Right lobe of liver (tissue), 6 donors: ENCODE results near the gene EXOC3. TPM values are rescaled to one million over a fixed set of nuclear protein-coding genes. Genes with fewer than 3 reads are reported as not detected.

Source experiments
- ATAC-seq, 4 donors: fragments of 200-7000 bp; cut with Tn5 transposase; one replicate each; pipeline ENCODE4 v1.9.1; 2020; ENCODE audit warnings: mild to moderate bottlenecking in 4 of 4, moderate library complexity in 4 of 4
- DNase-seq, 3 donors: peaks; one replicate each; pipeline ENCODE4 v3.0.0-alpha.2; 2020
- H3K27ac ChIP-seq, 3 donors: fragments of 200-600 bp; one replicate each; pipeline ENCODE4 v1.8.0; 2022
- H3K27me3 ChIP-seq, 2 donors: fragments of 200-600 bp; one replicate each; pipeline ENCODE4 v1.8.0; 2022
- H3K36me3 ChIP-seq, 4 donors: fragments of 200-600 bp; sonication (generic) in 1 of 4; one replicate each; pipeline versions ENCODE4 v1.5.1 to v1.8.0; 2017 to 2022; ENCODE audit warnings: control low read depth in 1 of 4
- H3K4me1 ChIP-seq, 4 donors: fragments of 200-600 bp; sonication (generic) in 1 of 4; one replicate each; pipeline versions ENCODE4 v1.5.1 to v1.8.0; 2017 to 2022; ENCODE audit warnings: control low read depth in 1 of 4
- H3K4me3 ChIP-seq, 3 donors: fragments of 200-600 bp; one replicate each; pipeline ENCODE4 v1.8.0; 2022
- H3K9me3 ChIP-seq, 4 donors: fragments of 200-600 bp; sonication (generic) in 1 of 4; one replicate each; pipeline versions ENCODE4 v1.5.1 to v1.8.0; 2017 to 2022; ENCODE audit warnings: control low read depth in 1 of 4
- POLR2A ChIP-seq: fragments of 450-650 bp; IDR thresholded peaks from one replicate; pipeline ENCODE4 v1.6.1; 2017; ENCODE audit warnings: antibody characterized with exemption, mild to moderate bottlenecking
- WGBS: methylation state at CpG from one replicate; pipeline ENCODE4 v1.1.6; 2018; ENCODE audit warnings: low coverage, low lambda C conversion rate; ENCODE audit not compliant: insufficient coverage; ENCODE audit errors: missing lambda C conversion rate; 5-methylcytosine and 5-hydroxymethylcytosine counted together
- intact Hi-C, 2 donors: fragments of 100-400 bp; cut with DNase I; formaldehyde crosslinking; loops; one replicate each; pipeline versions ENCODE4 v1.11.2 to v1.14.1; 2022
- total RNA-seq, 6 experiments: library from RNA; depleted of rRNA in 2 of 6; stranded (reverse); fragments of >200 nt in 2 of 6; fragmentation: NEBNext Ultra II Directional in 3 of 6; extraction: Animal tissue kit (Norgen Biotek cat#: 25700) in 3 of 6; gene quantifications; one replicate each; pipeline versions ENCODE4 v1.1.0 to v1.2.4, GENCODE V29; 2016 to 2023
- TF ChIP-seq, protein P1 (sequence below), 4 donors: fragments of 200-600 bp in 3 of 4; fragments of 450-650 bp in 1 of 4; IDR thresholded peaks; one replicate each; pipeline versions ENCODE4 v1.5.1 to v1.8.0; 2016 to 2022; ENCODE audit warnings: antibody characterized with exemption in 4 of 4, mild to moderate bottlenecking in 2 of 4
- donor health status: DM: no; HTN: yes; CAD: no.
- donor health status: DM: no; HTN: no; CAD: no.
- donor health status: DM: no; HTN: no; CAD: no.
- donor health status: DM: no; HTN: yes; CAD: no.
- donor health status: DM: no; HTN: yes; CAD: no.

Gene EXOC3
- total RNA-seq, 6 experiments from 2014 or later, result 14.6 to 24.3 (median 20.0) TPM

DNA sequence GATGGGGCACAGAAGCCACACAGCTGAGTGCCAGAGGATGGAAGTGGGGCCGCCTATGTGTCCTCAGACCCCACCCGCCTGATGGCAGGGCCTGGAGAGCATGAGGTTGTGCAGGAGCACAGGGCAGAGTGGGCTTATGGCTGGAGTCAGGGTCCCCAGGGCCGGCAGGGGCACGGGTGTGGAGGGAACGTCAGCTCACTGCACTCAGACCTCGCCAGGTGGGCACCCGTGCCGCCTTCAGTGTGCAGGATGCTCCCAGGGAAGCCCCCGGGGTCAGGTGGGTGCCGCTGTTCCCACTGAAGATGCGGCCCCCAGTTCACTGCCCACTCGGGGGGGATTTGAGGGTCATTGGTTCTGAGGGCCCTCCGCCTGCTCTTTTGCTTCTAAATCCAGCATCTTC is 34.9 kb downstream of the EXOC3 start:
- no peak for DNase-seq
- Histone ChIP-seq H3K4me1 (peaks cover 0 to 11% (median 2%) of the 10 kb centered on the region in 4 donors), H3K36me3 (no peaks in the 10 kb centered on the region), H3K9me3 (no peaks in the 10 kb centered on the region), H3K27ac (no peak overlapping the region), H3K27me3 (no peaks in the 10 kb centered on the region), H3K4me3 (no peak overlapping the region)
- TF ChIP-seq, protein P1, sequence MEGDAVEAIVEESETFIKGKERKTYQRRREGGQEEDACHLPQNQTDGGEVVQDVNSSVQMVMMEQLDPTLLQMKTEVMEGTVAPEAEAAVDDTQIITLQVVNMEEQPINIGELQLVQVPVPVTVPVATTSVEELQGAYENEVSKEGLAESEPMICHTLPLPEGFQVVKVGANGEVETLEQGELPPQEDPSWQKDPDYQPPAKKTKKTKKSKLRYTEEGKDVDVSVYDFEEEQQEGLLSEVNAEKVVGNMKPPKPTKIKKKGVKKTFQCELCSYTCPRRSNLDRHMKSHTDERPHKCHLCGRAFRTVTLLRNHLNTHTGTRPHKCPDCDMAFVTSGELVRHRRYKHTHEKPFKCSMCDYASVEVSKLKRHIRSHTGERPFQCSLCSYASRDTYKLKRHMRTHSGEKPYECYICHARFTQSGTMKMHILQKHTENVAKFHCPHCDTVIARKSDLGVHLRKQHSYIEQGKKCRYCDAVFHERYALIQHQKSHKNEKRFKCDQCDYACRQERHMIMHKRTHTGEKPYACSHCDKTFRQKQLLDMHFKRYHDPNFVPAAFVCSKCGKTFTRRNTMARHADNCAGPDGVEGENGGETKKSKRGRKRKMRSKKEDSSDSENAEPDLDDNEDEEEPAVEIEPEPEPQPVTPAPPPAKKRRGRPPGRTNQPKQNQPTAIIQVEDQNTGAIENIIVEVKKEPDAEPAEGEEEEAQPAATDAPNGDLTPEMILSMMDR (IDR thresholded peaks at IDR 0.05), result no peak
- TF ChIP-seq POLR2A, result no peak
- intact Hi-C loops, result no loop called here
- no peak for ATAC-seq
- no CpG with 5 or more reads among the region's 13 CpGs for WGBS

DNA sequence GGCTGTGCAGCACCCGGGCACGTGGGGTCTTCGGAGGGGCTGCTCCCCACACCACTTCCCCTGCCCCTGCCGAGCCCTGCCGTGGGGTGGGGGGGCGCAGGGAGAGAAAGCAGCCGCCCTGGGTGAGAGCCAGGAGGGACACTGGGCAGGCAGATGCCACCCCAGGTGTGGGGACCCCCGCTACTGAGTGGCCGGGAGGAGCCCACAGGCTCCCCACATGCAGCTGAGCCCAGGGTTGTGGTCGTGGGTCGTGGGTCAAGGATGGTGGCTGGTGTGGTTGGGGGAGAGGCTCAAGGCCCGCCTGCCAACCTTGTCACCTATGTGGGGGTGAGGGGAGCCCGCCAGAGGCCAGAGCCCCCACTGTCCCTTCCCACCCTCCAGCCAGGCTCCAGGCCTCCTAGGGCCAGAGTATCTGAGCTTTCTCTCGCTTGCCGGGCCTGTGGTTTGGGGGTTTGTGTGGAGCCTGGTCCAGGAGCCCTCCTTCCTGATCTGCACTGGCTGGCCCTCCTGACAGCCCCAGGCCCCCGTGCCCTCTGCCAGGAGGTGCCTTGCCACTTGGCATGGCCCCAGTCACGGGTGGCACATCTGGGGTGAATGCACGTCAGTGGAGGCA is 35.5 kb downstream of the EXOC3 start:
- Histone ChIP-seq H3K4me1 (peaks cover 0 to 10% (median 2%) of the 10 kb centered on the region in 4 donors), H3K9me3 (no peaks in the 10 kb centered on the region), H3K27ac (no peak overlapping the region), H3K4me3 (no peak overlapping the region), H3K36me3 (no peaks in the 10 kb centered on the region), H3K27me3 (no peaks in the 10 kb centered on the region)
- intact Hi-C loops, result no loop called here
- 58% methylated on average over 7 of the region's 18 CpGs for WGBS
- ATAC-seq, result no peak
- DNase-seq, result no peak
- TF ChIP-seq POLR2A, result no peak
- TF ChIP-seq, protein P1 (IDR thresholded peaks at IDR 0.05), result no peak

DNA sequence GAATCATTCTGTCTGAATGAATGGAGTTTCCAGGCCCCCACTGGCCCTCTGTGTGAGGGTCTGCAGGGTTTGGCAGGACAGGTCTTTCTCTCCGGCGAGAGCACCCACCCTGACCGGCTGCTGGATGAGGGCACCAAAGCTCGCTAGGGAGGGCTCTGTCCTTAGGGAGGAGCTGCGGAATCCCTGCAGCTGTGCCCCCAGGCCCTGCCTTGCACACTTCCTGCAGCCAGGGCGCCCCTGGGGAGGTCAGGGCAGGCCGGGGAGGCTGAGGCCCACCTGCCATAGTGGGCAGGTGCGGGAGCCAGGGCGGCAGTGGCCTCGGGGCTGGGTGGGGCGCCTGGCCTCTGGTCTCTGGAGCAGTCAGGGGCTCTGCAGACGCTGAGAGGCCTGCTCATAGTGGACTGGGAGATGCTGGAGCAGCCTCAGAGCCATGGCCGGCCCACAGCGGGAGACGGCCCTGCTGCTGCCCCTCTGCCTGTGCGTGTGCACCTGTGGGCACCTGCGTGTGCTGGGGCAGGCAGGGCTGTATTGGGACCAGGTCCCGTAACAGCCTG is 36.1 kb downstream of the EXOC3 start:
- no peaks in the 10 kb centered on the region for H3K9me3 ChIP-seq
- H3K27me3 ChIP-seq, result no peaks in the 10 kb centered on the region
- ATAC-seq, result no peak
- intact Hi-C loops, result no loop called here
- peaks cover 0 to 5% (median 2%) of the 10 kb centered on the region in 4 donors for H3K4me1 ChIP-seq
- DNase-seq, result no peak
- no peak overlapping the region for H3K4me3 ChIP-seq
- no peak overlapping the region for H3K27ac ChIP-seq
- TF ChIP-seq, protein P1 (IDR thresholded peaks at IDR 0.05), result no peak
- TF ChIP-seq POLR2A, result no peak
- H3K36me3 ChIP-seq, result no peaks in the 10 kb centered on the region
- no CpG with 5 or more reads among the region's 18 CpGs for WGBS

DNA sequence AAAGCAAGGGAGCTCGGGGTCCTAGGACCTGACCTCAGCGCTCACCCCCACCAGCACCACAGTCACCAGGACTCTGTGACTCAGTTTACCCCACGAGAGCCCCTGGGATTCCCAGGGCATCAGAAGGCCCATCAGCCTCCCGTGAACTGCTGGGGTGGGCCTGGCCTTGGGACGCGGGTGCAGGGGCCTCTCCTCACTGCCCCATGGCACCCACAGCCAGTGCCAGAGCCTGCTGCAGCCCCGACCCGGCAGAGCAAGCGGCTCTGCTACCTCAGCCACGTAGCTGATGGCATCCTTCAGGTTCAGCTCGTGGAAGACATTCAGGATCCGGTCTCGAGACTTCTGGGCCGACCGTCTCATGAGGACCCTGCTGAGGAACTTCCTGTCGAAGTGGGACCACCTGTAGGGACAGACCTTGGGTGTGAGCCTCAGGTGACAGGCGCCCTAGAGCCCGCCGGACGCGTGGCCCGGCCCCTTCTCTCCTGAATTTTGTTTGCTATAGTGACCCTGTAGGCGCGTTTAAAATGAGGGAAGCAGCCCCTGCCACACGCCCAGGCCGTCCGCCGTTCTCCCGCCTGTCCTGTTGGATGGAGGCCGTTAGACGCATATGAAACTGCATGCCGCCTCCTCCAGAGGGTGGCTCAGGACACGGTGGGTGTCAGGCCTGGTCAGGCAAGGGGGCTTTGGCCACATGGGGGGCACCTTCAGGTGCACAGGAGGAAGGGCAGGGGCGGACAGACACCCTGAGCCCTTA is 36.8 kb downstream of the EXOC3 start:
- ATAC-seq (no peak), DNase-seq (no peak)
- no peaks in the 10 kb centered on the region for H3K9me3 ChIP-seq
- no peaks in the 10 kb centered on the region for H3K27me3 ChIP-seq
- peaks cover 0 to 4% (median 2%) of the 10 kb centered on the region in 4 donors for H3K4me1 ChIP-seq
- intact Hi-C loops, result no loop called here
- TF ChIP-seq POLR2A, result no peak
- TF ChIP-seq, protein P1 (IDR thresholded peaks at IDR 0.05), result no peak
- no peak overlapping the region for H3K4me3 ChIP-seq
- H3K27ac ChIP-seq, result no peak overlapping the region
- no peaks in the 10 kb centered on the region for H3K36me3 ChIP-seq
- WGBS, result 58% methylated on average over 13 of the region's 34 CpGs
